K562 (cell line): ENCODE measurements around the gene MAGI2. TPM values are rescaled to one million over a fixed set of nuclear protein-coding genes. Genes with fewer than 3 reads are reported as not detected.

ENCODE experiments used
- ATAC-seq: fragments of 200-7000 bp; cut with Tn5 transposase; 3 replicates; pipeline ENCODE4 v1.9.1; 2020; ENCODE audit warnings: moderate library complexity
- BruUV-seq: library from RNA; stranded (reverse); fragments of 400-500 nt; replicated peaks from 2 replicates; lab custom pipeline; 2021; lab: Mats Ljungman, UMichigan
- CTCF ChIA-PET: fragments of 300-600 bp; formaldehyde crosslinking; extraction: SDS; loops from one replicate; lab custom pipeline; 2021; ENCODE audit warnings: low intra/inter-chr PET ratio; lab: Yijun Ruan, JAX
- POLR2A ChIA-PET: fragments of 300-600, 350-650 bp; sonication (Branson Sonifier 250); formaldehyde crosslinking; extraction: SDS; loops from one replicate; lab custom pipeline; 2021; ENCODE audit warnings: antibody characterized with exemption, inconsistent platforms; lab: Yijun Ruan, JAX
- DNase-seq, 4 experiments: peaks; one replicate each; pipeline versions ENCODE4 v3.0.0 to v3.0.0-alpha.2; 2011 to 2018; ENCODE audit warnings: low spot score in 3 of 4, mixed read lengths in 3 of 4; ENCODE audit errors: extremely low read depth in 1 of 4
- FAIRE-seq: peaks from 2 replicates; lab custom pipeline; 2011; peaks lifted over from hg19 to GRCh38; lab: Jason Lieb, UNC
- H2AFZ ChIP-seq: 2 replicates; pipeline ENCODE4 v1.6.0; 2011; ENCODE audit warnings: low read depth, low read length, control low read depth, inconsistent platforms
- H3K27ac ChIP-seq: fragments of 200-600 bp; 3 replicates; pipeline ENCODE4 v1.8.0; 2011; ENCODE audit warnings: low read depth, mild to moderate bottlenecking, control low read depth, inconsistent platforms, low read length, moderate library complexity, mixed read lengths; ENCODE audit errors: extremely low read depth
- H3K27me3 ChIP-seq, 2 experiments: fragments of 300-600 bp in 1 of 2; 2 replicates in 1 of 2; 3 replicates in 1 of 2; pipeline versions ENCODE4 v1.6.0 to v1.8.0; 2011; ENCODE audit warnings: inconsistent platforms in 2 of 2, low read length in 2 of 2, mild to moderate bottlenecking in 1 of 2, mixed read lengths in 1 of 2, moderate library complexity in 1 of 2; ENCODE audit not compliant: control insufficient read depth in 2 of 2, insufficient read depth in 2 of 2
- H3K36me3 ChIP-seq: fragments of 300-600 bp; 3 replicates; pipeline ENCODE4 v1.8.0; 2011; ENCODE audit warnings: mild to moderate bottlenecking, low read length, inconsistent platforms; ENCODE audit not compliant: control insufficient read depth, insufficient read depth
- H3K4me1 ChIP-seq, 2 experiments: fragments of 200-600 bp in 1 of 2; replicated peaks in 1 of 2; 2 replicates in 1 of 2; 3 replicates in 1 of 2; pipeline versions ENCODE4 v1.5.1 to v1.8.0; 2011; ENCODE audit warnings: inconsistent platforms in 2 of 2, low read length in 2 of 2, mild to moderate bottlenecking in 1 of 2, mixed read lengths in 1 of 2, moderate library complexity in 1 of 2; ENCODE audit not compliant: control insufficient read depth in 2 of 2, insufficient read depth in 2 of 2
- H3K4me2 ChIP-seq: 2 replicates; pipeline ENCODE4 v1.6.1; 2011; ENCODE audit warnings: low read length, control low read depth, inconsistent platforms, mixed read lengths; ENCODE audit not compliant: insufficient read depth
- H3K4me3 ChIP-seq: fragments of 200-600 bp; sonication (generic), shearing (Covaris generic); 2 replicates; pipeline ENCODE4 v1.5.1; 2016; ENCODE audit warnings: control low read depth, inconsistent platforms
- H3K79me2 ChIP-seq: fragments of 200-600 bp; 3 replicates; pipeline ENCODE4 v1.8.0; 2011; ENCODE audit warnings: low read length, inconsistent platforms; ENCODE audit not compliant: control insufficient read depth, insufficient read depth
- H3K9ac ChIP-seq, 2 experiments: 2 replicates each; pipeline versions ENCODE4 v1.6.0 to v1.6.1; 2011; ENCODE audit warnings: low read depth in 2 of 2, low read length in 2 of 2, control low read depth in 1 of 2, inconsistent platforms in 1 of 2, mild to moderate bottlenecking in 1 of 2, mixed read lengths in 1 of 2; ENCODE audit not compliant: insufficient read depth in 1 of 2
- H3K9me1 ChIP-seq: one replicate; pipeline ENCODE4 v1.6.0; 2011; ENCODE audit warnings: inconsistent platforms, mild to moderate bottlenecking, low read length, moderate library complexity; ENCODE audit not compliant: control insufficient read depth, insufficient read depth
- H3K9me3 ChIP-seq: replicated peaks from 2 replicates; pipeline ENCODE4 v1.5.1; 2011; ENCODE audit warnings: low read depth, low read length, inconsistent platforms; ENCODE audit not compliant: control insufficient read depth, insufficient read depth
- H4K20me1 ChIP-seq: replicated peaks from 2 replicates; pipeline ENCODE4 v1.6.1; 2011; ENCODE audit warnings: low read length, inconsistent platforms, mixed read lengths; ENCODE audit not compliant: control insufficient read depth, insufficient read depth
- CTCF ChIP-seq, 3 experiments: IDR thresholded peaks in 2 of 3; conservative IDR thresholded peaks in 1 of 3; 2 replicates each; pipeline ENCODE4 v1.5.1; 2011 to 2012; ENCODE audit warnings: low read length in 3 of 3, mild to moderate bottlenecking in 3 of 3, control low read depth in 2 of 3, improper control_type of control experiment in 1 of 3, inconsistent platforms in 1 of 3, low read depth in 1 of 3, mixed read lengths in 1 of 3, moderate library complexity in 1 of 3; ENCODE audit not compliant: insufficient read depth in 2 of 3
- ELK3 ChIP-seq: fragments of 450-650 bp; formaldehyde crosslinking; IDR thresholded peaks from 2 replicates; pipeline ENCODE4 v1.4.0; 2020; ENCODE audit warnings: mild to moderate bottlenecking
- ESRRA ChIP-seq: fragments of 450-650 bp; IDR thresholded peaks from 2 replicates; pipeline ENCODE4 v1.6.1; 2014; ENCODE audit warnings: low read depth, mild to moderate bottlenecking, moderate library complexity, borderline replicate concordance
- ESRRB ChIP-seq: fragments of 250-450 bp; sonication (Bioruptor Pico); IDR thresholded peaks from 2 replicates; pipeline ENCODE4 v1.5.0; 2020; ENCODE audit warnings: mild to moderate bottlenecking, moderate library complexity, borderline replicate concordance
- SFPQ ChIP-seq: fragments of 200-400 bp; formaldehyde crosslinking; IDR thresholded peaks from 2 replicates; pipeline ENCODE4 v1.6.1; 2017; ENCODE audit warnings: mild to moderate bottlenecking, low read depth, low read length, moderate library complexity
- USF2 ChIP-seq: sonication (generic); formaldehyde crosslinking; IDR thresholded peaks from 2 replicates; pipeline ENCODE4 v1.5.0; 2020; ENCODE audit warnings: missing genetic modification reagents
- ZNF407 ChIP-seq: fragments of 450-650 bp; IDR thresholded peaks from 2 replicates; pipeline ENCODE4 v1.6.1; 2016; ENCODE audit warnings: low read depth
- WGBS: fragments of 100-300 bp; shearing (Covaris generic); methylation state at CpG from one replicate; pipeline ENCODE4 v1.1.6; 2016; ENCODE audit warnings: low coverage, mixed read lengths; ENCODE audit not compliant: insufficient coverage; ENCODE audit errors: missing lambda C conversion rate; 5-methylcytosine and 5-hydroxymethylcytosine counted together
- in situ Hi-C: fragments of 300-500 bp; cut with MboI; formaldehyde crosslinking; loops from 4 replicates; pipeline ENCODE4 v1.15.0; 2018; ENCODE audit warnings: inconsistent platforms, mixed read lengths
- intact Hi-C: fragments of 100-400 bp; cut with micrococcal nuclease; formaldehyde crosslinking; loops from 2 replicates; pipeline ENCODE4 v1.14.2; 2022
- polyA plus RNA-seq, 8 experiments: library from polyadenylated mRNA; depleted of rRNA in 4 of 8; stranded (reverse) in 5 of 8; unstranded in 3 of 8; fragments of >200 nt; fragmentation: Nextera tagmentation in 2 of 8; fragmentation: Illumina TruSeq in 1 of 8; extraction: Ambion mirVana in 2 of 8; extraction: Trizol in 1 of 8; gene quantifications; 2 replicates each; pipeline versions ENCODE4 v1.2.1 to v1.2.3, GENCODE V29; 2011 to 2014; ENCODE audit warnings: inconsistent platforms in 1 of 8, missing spikeins in 1 of 8
- total RNA-seq, 7 experiments: library from RNA; depleted of rRNA in 6 of 7; stranded (reverse); fragments of >200 nt in 6 of 7; fragmentation: Illumina TruSeq in 2 of 7; extraction: Trizol in 2 of 7; gene quantifications; 2 replicates each; pipeline versions ENCODE4 v1.2.1 to v1.2.3, GENCODE V29; 2011 to 2021; ENCODE audit warnings: low replicate concordance in 1 of 7

Gene MAGI2
- total and polyA plus RNA-seq, 9 of the 15 experiments (the other 6 are each of a cell fraction or from before 2014, with no cell fraction given), result 0.27 to 1.4 (median 0.70) TPM

GRCh38 chr7:78386520-78386919 lies 1066.9 kb downstream of the MAGI2 start:
- ChIA-PET POLR2A (no interaction called here), CTCF (no interaction called here)
- Histone ChIP-seq H3K27me3 (no peaks in the 10 kb centered on the region), H3K4me3 (no peak overlapping the region), H3K9me3 (no peaks in the 10 kb centered on the region), H4K20me1 (no peaks in the 10 kb centered on the region), H3K9ac (no peak overlapping the region), H3K4me2 (no peak overlapping the region), H3K36me3 (no peaks in the 10 kb centered on the region), H2AFZ (no peak overlapping the region), H3K27ac (no peak overlapping the region), H3K4me1 (no peaks in the 10 kb centered on the region), H3K9me1 (no peaks in the 10 kb centered on the region), H3K79me2 (no peaks in the 10 kb centered on the region)
- no peak for ATAC-seq
- intact Hi-C loops (no loop called here), in situ Hi-C loops (no loop called here)
- 0% methylated on average over 2 of the region's 2 CpGs for WGBS
- no TSS peak for BruUV-seq
- no peak for DNase-seq
- FAIRE-seq, result no peak
- TF ChIP-seq ESRRB (CRISPR knock-in tag), result no peak
- no peak for TF ChIP-seq CTCF (IDR thresholded peaks at IDR 0.05 in 2 of 3, conservative IDR thresholded peaks at IDR 0.05 in 1 of 3; ENCODE audit: insufficient read depth in 2 of 3, low read depth in 1 of 3, low read length in 3 of 3)
- TF ChIP-seq SFPQ, result no peak
- TF ChIP-seq USF2 (CRISPR knock-in tag), result no peak
- no peak for TF ChIP-seq ESRRA
- no peak for TF ChIP-seq ELK3 (CRISPR knock-in tag)
- TF ChIP-seq ZNF407, result no peak
